Measurements from ENCODE around the gene MAP1S. TPM values are rescaled to one million over a fixed set of nuclear protein-coding genes. Genes with fewer than 3 reads are reported as not detected.

Gene MAP1S
- total RNA-seq, 1 donor from 2014 or later, result 71.4 TPM

GRCh38 chr19:17724655-17725054 is 5.4 kb downstream of the MAP1S start:
- H3K36me3 ChIP-seq, result peaks cover 65% of the 10 kb centered on the region

GRCh38 chr19:17725422-17726078 is 6.3 kb downstream of the MAP1S start:
- Histone ChIP-seq H3K27me3 (no peaks in the 10 kb centered on the region), H3K4me3 (no peak overlapping the region), H3K9me3 (no peaks in the 10 kb centered on the region), H3K36me3 (peaks cover 74% of the 10 kb centered on the region), H3K4me1 (peaks cover 23% of the 10 kb centered on the region), H3K27ac (no peak overlapping the region)
- ATAC-seq (no peak), DNase-seq (no peak)
- intact Hi-C loops (cut with DNase I), result no loop called here
- TF ChIP-seq CTCF (IDR thresholded peaks at IDR 0.05), result peak; percentile 17

More at GRCh38 chr19:17724655-17725054, 5.4 kb downstream of the MAP1S start:
- Histone ChIP-seq H3K27me3 (no peaks in the 10 kb centered on the region), H3K9me3 (no peaks in the 10 kb centered on the region), H3K4me1 (peaks cover 29% of the 10 kb centered on the region), H3K4me3 (no peak overlapping the region), H3K27ac (no peak overlapping the region)
- no peak for TF ChIP-seq CTCF (IDR thresholded peaks at IDR 0.05)
- DNase-seq, result no peak
- intact Hi-C loops (cut with DNase I), result no loop called here
- no peak for ATAC-seq

- Histone ChIP-seq H3K27me3 (no peaks in the 10 kb centered on the region), H3K27ac (no peak overlapping the region), H3K36me3 (peaks cover 81% of the 10 kb centered on the region), H3K4me1 (peaks cover 16% of the 10 kb centered on the region), H3K9me3 (no peaks in the 10 kb centered on the region), H3K4me3 (no peak overlapping the region)
- ATAC-seq (no peak), DNase-seq (no peak)
- intact Hi-C loops (cut with DNase I), result no loop called here
- TF ChIP-seq CTCF (IDR thresholded peaks at IDR 0.05), result no peak
Measured at GRCh38 chr19:17726136-17726741, 7.0 kb downstream of the MAP1S start.

- no peaks in the 10 kb centered on the region for H3K9me3 ChIP-seq
- no peak overlapping the region for H3K4me3 ChIP-seq
- TF ChIP-seq CTCF (IDR thresholded peaks at IDR 0.05), result no peak
- H3K4me1 ChIP-seq, result peaks cover 7% of the 10 kb centered on the region
- ATAC-seq (peak; percentile 13), DNase-seq (no peak)
- no peak overlapping the region for H3K27ac ChIP-seq
- intact Hi-C loops (cut with DNase I), result no loop called here
- no peaks in the 10 kb centered on the region for H3K27me3 ChIP-seq
- H3K36me3 ChIP-seq, result peaks cover 90% of the 10 kb centered on the region
Measured at GRCh38 chr19:17726964-17727773, 7.9 kb downstream of the MAP1S start.

- DNase-seq (no peak), ATAC-seq (no peak)
- no peak for TF ChIP-seq CTCF (IDR thresholded peaks at IDR 0.05)
- peaks cover under 1% of the 10 kb centered on the region for H3K4me1 ChIP-seq
- intact Hi-C loops (cut with DNase I), result no loop called here
- H3K9me3 ChIP-seq, result no peaks in the 10 kb centered on the region
- peaks cover 95% of the 10 kb centered on the region for H3K36me3 ChIP-seq
- no peak overlapping the region for H3K4me3 ChIP-seq
- H3K27ac ChIP-seq, result no peak overlapping the region
- H3K27me3 ChIP-seq, result no peaks in the 10 kb centered on the region
Measured at GRCh38 chr19:17727843-17728242, 8.6 kb downstream of the MAP1S start.
